Retinal pigment epithelial cell (primary cell): ENCODE data around the gene CCDC149.

Experiments
- DNase-seq: peaks from one replicate; pipeline ENCODE4 v3.0.0-alpha.2; 2010; ENCODE audit warnings: low read depth
- H3K4me3 ChIP-seq: 2 replicates; pipeline ENCODE4 v1.5.1; 2011; ENCODE audit warnings: mild to moderate bottlenecking, low read length, control low read depth, moderate library complexity
- TF ChIP-seq, protein P1 (sequence below): conservative IDR thresholded peaks from 2 replicates; pipeline ENCODE4 v1.5.1; 2011; ENCODE audit warnings: low read depth, low read length, control low read depth, inconsistent platforms

The CCDC149 gene

DNA sequence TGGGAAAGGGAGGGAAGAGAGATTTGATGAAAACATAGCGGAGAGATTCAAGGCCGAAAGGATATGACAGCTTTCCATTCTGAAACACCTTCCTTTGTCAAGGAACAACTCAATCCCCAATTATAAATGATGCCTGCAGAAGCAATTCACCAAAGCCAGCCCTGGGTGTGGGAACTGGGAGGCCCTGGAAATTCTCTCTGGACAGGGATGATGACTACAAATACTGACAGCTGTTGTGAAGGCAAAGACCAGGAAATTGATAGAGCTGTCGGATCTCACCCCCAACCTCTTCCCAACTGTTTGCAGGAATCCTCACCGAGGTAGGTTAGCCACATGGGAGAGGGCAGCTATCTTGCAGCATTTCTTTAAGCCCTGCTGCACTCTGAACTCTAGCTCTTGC is 54.3 kb downstream of the CCDC149 start:
- TF ChIP-seq, protein P1, sequence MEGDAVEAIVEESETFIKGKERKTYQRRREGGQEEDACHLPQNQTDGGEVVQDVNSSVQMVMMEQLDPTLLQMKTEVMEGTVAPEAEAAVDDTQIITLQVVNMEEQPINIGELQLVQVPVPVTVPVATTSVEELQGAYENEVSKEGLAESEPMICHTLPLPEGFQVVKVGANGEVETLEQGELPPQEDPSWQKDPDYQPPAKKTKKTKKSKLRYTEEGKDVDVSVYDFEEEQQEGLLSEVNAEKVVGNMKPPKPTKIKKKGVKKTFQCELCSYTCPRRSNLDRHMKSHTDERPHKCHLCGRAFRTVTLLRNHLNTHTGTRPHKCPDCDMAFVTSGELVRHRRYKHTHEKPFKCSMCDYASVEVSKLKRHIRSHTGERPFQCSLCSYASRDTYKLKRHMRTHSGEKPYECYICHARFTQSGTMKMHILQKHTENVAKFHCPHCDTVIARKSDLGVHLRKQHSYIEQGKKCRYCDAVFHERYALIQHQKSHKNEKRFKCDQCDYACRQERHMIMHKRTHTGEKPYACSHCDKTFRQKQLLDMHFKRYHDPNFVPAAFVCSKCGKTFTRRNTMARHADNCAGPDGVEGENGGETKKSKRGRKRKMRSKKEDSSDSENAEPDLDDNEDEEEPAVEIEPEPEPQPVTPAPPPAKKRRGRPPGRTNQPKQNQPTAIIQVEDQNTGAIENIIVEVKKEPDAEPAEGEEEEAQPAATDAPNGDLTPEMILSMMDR: no peak
- DNase-seq: no peak
- no peak overlapping the region for H3K4me3 ChIP-seq

DNA sequence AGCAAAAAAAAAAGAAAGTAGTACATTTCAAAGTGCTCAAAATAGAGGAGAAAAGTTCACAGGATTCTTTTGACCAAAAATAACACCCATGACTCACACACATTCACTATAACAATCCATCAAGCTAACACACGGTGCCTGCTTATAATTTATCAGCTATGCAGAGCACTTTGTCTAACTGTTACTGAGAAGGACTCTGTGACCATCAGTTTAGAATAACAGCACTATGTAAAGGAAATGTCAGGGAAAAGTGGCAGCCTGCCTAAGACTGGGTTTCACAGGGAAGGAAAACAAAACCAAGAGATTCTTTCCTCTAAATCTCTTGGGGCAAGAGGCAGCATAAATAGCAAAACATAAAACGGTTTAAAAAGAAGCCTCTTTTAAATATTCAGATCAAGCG is 54.8 kb downstream of the CCDC149 start:
- peak; percentile 78 for DNase-seq
- TF ChIP-seq, protein P1: no peak

DNA sequence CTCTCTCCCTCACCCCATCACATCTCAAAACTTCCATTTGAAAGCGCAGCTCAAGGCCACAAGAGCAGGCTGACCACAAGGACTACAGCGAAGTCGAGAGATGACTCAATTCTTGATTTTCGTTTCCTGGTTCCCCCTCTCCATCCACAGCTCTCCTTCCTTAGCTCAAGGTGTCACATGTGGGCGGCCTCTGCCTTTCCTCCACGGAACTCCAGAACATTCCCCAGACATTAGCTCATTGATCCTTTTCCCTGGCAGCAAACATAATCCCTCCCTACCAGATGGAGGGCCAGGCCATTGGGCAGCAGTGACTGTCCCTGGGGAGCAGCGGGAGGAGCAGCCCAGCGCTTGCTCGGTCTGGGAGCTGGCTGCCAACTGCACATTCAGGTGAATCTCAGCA is 56.3 kb downstream of the CCDC149 start:
- no peak overlapping the region for H3K4me3 ChIP-seq
- TF ChIP-seq, protein P1: no peak
- peak; percentile 94 for DNase-seq

More for the DNA sequence above, 54.8 kb downstream of the CCDC149 start:
- H3K4me3 ChIP-seq: no peak overlapping the region

DNA sequence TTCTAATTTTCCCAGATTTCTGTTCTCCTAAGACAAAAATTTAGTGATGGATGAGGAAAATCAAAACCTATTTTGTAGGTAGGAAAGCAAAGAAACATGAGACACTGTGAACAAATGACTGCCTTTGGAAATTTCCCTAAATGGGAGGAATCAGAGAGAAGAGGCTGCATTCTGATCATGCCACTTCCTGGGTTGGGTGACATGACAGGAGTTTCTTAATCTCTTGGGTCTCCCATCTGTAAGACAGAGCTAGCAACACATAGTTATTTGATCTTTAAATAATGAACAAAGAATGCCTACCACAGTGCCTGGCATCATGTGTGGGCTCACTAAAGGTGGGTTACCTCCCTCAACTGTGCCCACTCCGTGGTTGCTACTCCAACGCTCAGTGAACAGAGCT is 57.1 kb downstream of the CCDC149 start:
- no peak for DNase-seq
- H3K4me3 ChIP-seq: no peak overlapping the region
- TF ChIP-seq, protein P1: no peak

DNA sequence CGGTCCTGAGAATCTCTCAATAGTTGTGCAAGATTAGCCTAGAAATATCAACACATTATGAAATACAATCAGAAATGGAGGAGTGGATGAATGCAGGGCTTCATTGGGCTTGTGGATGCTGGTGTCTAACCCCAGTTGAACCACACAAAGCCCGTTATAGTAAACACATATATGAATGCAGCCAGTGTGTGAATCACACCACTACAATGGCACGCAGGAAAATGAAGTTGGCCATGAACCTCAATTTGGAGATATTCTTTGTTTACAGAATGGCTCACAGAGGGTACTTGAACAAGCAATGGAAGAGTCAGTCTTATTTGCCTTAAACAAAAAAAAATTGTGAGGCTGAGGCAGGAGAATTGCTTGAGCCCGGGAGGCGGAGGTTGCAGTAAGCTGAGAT is 59.7 kb downstream of the CCDC149 start:
- DNase-seq: no peak
- TF ChIP-seq, protein P1: no peak
- H3K4me3 ChIP-seq: no peak overlapping the region

DNA sequence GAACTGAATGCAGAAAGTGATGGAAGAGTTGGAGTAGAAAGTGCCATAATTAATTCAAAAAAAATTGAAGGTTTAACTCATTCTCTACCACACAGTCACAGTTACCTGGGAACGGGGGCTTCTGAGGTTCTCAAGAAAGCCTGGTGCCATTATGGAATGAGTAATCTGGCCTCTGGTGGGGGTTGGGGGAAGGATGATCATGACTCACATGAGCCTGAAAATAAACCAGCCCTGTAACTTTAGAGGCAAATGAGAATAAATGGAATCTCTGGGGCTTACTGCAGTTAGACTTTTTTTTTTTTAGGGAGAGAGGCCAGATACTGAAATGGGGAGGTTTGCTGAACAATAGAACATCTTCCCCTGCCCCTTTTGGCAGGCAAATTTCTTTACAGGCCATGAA is 62.2 kb downstream of the CCDC149 start:
- DNase-seq: peak; percentile 91
- H3K4me3 ChIP-seq: no peak overlapping the region
- TF ChIP-seq, protein P1: no peak

DNA sequence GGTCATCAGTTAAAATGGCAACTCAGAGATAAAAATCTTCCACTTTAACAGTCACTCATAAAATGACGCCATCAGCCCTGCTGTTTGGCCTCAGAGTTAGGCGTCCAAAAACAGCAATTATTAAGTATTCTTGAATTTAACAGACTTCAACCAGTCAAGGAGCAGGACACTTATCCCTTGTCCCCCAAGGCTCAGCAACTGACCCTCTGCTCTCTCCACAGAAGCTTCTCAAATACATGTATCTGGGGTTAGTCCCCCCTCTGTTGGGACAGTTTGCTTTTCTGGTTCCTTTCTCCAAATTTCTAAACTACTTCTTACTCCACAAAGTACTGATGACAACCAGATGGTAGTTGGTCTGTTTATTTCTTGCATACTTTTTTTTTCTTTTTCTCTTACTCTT is 63.1 kb downstream of the CCDC149 start:
- DNase-seq: no peak
- H3K4me3 ChIP-seq: no peak overlapping the region
- TF ChIP-seq, protein P1: no peak
